Calu3 (cell line): ENCODE data around the gene KCNK4. TPM values are rescaled to one million over a fixed set of nuclear protein-coding genes. Genes with fewer than 3 reads are reported as not detected.
"Not testable (repeated sequence)": the region's sequence is repeated elsewhere in the genome, so short reads cannot be mapped to it uniquely, and the experiment has no call there.

Experiments used
- BruUV-seq: library from RNA; stranded (reverse); fragments of 400-500 nt; replicated peaks from 2 replicates; lab custom pipeline; 2021; lab: Mats Ljungman, UMichigan
- CTCF ChIA-PET: fragments of 300-600 bp; sonication (Branson Sonifier 250); formaldehyde crosslinking; loops from one replicate; lab custom pipeline; 2022; ENCODE audit warnings: antibody characterized with exemption; lab: Charles Lee
- DNase-seq: peaks from one replicate; pipeline ENCODE4 v3.0.0; 2022
- H3K27ac Mint-ChIP-seq: one replicate; pipeline ENCODE4 v1.8.0; 2022; ENCODE audit warnings: mixed read lengths; ENCODE audit not compliant: unreplicated experiment
- H3K27me3 Mint-ChIP-seq: one replicate; pipeline ENCODE4 v1.8.0; 2022; ENCODE audit warnings: mixed read lengths; ENCODE audit not compliant: unreplicated experiment
- H3K36me3 Mint-ChIP-seq: one replicate; pipeline ENCODE4 v1.8.0; 2022; ENCODE audit warnings: mild to moderate bottlenecking, moderate library complexity, mixed read lengths; ENCODE audit not compliant: insufficient read depth, unreplicated experiment
- H3K4me1 Mint-ChIP-seq: one replicate; pipeline ENCODE4 v1.8.0; 2022; ENCODE audit warnings: mild to moderate bottlenecking, low read depth, mixed read lengths; ENCODE audit not compliant: unreplicated experiment
- H3K4me3 Mint-ChIP-seq: one replicate; pipeline ENCODE4 v1.8.0; 2022; ENCODE audit warnings: mild to moderate bottlenecking, low read depth, moderate library complexity, mixed read lengths; ENCODE audit not compliant: unreplicated experiment
- H3K9me3 Mint-ChIP-seq: one replicate; pipeline ENCODE4 v1.8.0; 2022; ENCODE audit warnings: low read depth, mixed read lengths; ENCODE audit not compliant: unreplicated experiment
- intact Hi-C: fragments of 100-400 bp; cut with micrococcal nuclease; formaldehyde crosslinking; loops from one replicate; pipeline ENCODE4 v1.10.0; 2022; ENCODE audit not compliant: unreplicated experiment
- total RNA-seq: library from RNA; stranded (reverse); gene quantifications from 2 replicates; pipeline ENCODE4 v1.2.3, GENCODE V29; 2022
- TF ChIP-seq, protein P1 (sequence below): fragments of 200-600 bp; IDR thresholded peaks from one replicate; pipeline ENCODE4 v1.8.0; 2022; ENCODE audit warnings: antibody characterized with exemption; ENCODE audit not compliant: unreplicated experiment

The KCNK4 gene
- total RNA-seq, 1 experiment from 2014 or later = not detected

DNA sequence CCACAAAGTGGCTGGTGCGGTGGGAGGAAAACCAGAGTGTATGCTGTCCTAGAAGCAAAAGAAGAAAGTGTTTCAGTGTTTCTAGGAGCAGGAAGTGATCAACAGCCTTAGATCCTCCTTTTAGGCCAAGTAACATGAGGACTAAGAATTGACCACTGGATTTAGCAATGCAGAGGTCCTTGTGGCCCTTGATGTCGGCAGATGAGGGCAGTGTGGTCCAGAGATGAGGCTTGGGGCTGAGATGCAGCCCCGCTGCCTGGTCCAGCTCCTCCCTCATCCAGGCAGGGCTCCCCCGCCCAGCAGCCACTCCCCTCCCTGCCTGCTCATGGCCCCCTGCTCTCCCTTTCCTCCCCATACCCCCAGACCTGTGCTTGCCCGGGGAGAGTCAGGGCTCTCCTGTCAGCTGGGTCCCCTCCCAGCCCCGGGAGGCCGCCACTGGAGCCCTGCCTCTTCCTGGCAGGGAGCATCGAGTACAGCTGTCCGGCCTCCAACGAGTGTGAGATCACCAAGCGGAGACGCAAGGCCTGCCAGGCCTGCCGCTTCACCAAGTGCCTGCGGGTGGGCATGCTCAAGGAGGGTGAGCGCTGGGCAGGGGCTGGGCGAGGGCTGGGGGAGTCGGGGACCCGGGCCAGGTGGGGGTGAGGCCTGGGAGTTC lies 22.5 kb downstream of the KCNK4 start:
- Mint-ChIP-seq H3K4me3 (no peak overlapping the region), H3K4me1 (peaks cover 11% of the 10 kb centered on the region), H3K27ac (peak overlapping the region; percentile 28), H3K27me3 (no peaks in the 10 kb centered on the region), H3K36me3 (peaks cover 72% of the 10 kb centered on the region), H3K9me3 (no peaks in the 10 kb centered on the region)
- TF ChIP-seq, protein P1, sequence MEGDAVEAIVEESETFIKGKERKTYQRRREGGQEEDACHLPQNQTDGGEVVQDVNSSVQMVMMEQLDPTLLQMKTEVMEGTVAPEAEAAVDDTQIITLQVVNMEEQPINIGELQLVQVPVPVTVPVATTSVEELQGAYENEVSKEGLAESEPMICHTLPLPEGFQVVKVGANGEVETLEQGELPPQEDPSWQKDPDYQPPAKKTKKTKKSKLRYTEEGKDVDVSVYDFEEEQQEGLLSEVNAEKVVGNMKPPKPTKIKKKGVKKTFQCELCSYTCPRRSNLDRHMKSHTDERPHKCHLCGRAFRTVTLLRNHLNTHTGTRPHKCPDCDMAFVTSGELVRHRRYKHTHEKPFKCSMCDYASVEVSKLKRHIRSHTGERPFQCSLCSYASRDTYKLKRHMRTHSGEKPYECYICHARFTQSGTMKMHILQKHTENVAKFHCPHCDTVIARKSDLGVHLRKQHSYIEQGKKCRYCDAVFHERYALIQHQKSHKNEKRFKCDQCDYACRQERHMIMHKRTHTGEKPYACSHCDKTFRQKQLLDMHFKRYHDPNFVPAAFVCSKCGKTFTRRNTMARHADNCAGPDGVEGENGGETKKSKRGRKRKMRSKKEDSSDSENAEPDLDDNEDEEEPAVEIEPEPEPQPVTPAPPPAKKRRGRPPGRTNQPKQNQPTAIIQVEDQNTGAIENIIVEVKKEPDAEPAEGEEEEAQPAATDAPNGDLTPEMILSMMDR = no peak
- BruUV-seq = no TSS peak
- DNase-seq = no peak
- intact Hi-C loops = no loop called here
- CTCF ChIA-PET = no interaction called here

DNA sequence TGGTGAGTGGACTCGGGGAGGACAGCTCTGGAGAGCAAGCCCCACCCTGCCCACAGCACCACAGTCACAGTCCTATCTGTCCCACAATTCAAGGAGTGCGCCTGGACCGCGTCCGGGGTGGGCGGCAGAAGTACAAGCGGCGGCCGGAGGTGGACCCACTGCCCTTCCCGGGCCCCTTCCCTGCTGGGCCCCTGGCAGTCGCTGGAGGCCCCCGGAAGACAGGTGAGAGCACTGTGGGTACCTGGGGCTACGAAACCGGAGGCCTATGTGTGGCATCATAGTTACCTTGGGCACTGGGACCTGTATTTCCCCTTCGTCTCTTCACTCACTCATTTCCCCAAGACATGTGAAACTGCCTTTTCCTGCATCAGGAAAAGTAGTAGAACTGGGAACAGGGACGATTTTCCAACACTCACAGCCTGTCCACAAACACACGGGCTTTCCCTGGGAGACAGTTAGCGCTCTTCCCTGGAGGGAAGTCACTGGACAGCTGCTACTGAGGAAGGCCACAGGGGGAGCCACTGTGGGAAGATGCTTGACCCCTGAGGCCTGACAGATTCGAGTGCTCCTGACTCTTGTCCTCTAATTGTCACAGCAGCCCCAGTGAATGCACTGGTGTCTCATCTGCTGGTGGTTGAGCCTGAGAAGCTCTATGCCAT lies 23.2 kb downstream of the KCNK4 start:
- CTCF ChIA-PET = no interaction called here
- no peak for DNase-seq
- Mint-ChIP-seq H3K9me3 (no peaks in the 10 kb centered on the region), H3K4me1 (peaks cover 17% of the 10 kb centered on the region), H3K27ac (no peak overlapping the region), H3K4me3 (no peak overlapping the region), H3K27me3 (no peaks in the 10 kb centered on the region), H3K36me3 (peaks cover 73% of the 10 kb centered on the region)
- TF ChIP-seq, protein P1 = no peak
- intact Hi-C loops = no loop called here
- no TSS peak for BruUV-seq

DNA sequence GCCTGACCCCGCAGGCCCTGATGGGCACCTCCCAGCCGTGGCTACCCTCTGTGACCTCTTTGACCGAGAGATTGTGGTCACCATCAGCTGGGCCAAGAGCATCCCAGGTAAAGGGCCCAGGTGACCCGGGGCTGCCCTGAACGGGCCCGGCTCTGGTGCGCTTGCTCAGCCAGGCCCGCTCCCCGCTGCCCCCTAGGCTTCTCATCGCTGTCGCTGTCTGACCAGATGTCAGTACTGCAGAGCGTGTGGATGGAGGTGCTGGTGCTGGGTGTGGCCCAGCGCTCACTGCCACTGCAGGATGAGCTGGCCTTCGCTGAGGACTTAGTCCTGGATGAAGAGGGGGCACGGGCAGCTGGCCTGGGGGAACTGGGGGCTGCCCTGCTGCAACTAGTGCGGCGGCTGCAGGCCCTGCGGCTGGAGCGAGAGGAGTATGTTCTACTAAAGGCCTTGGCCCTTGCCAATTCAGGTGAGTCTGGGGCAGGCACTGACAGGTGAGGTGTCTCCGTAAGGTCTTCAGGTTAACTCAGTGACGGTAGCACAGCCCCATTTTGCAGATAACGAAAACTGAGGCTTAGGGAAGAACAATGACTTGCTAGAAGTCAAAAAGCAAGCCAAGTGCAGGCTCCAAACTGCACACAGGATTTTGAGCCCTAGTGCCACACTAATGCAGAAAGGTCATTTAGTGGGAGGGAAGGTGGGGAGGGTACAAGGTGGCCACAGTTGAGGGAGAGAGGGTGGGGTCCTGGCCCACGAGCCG lies 23.9 kb downstream of the KCNK4 start:
- Mint-ChIP-seq H3K9me3 (no peaks in the 10 kb centered on the region), H3K27ac (no peak overlapping the region), H3K4me1 (peaks cover 23% of the 10 kb centered on the region), H3K4me3 (no peak overlapping the region), H3K27me3 (no peaks in the 10 kb centered on the region), H3K36me3 (peaks cover 76% of the 10 kb centered on the region)
- TF ChIP-seq, protein P1 = no peak
- no TSS peak for BruUV-seq
- CTCF ChIA-PET = interaction anchor here (3.7 kb wide), 1 partner anchor 39 kb away, joined by 168 read pairs; no protein-coding TSS in a partner anchor
- intact Hi-C loops = no loop called here
- no peak for DNase-seq

DNA sequence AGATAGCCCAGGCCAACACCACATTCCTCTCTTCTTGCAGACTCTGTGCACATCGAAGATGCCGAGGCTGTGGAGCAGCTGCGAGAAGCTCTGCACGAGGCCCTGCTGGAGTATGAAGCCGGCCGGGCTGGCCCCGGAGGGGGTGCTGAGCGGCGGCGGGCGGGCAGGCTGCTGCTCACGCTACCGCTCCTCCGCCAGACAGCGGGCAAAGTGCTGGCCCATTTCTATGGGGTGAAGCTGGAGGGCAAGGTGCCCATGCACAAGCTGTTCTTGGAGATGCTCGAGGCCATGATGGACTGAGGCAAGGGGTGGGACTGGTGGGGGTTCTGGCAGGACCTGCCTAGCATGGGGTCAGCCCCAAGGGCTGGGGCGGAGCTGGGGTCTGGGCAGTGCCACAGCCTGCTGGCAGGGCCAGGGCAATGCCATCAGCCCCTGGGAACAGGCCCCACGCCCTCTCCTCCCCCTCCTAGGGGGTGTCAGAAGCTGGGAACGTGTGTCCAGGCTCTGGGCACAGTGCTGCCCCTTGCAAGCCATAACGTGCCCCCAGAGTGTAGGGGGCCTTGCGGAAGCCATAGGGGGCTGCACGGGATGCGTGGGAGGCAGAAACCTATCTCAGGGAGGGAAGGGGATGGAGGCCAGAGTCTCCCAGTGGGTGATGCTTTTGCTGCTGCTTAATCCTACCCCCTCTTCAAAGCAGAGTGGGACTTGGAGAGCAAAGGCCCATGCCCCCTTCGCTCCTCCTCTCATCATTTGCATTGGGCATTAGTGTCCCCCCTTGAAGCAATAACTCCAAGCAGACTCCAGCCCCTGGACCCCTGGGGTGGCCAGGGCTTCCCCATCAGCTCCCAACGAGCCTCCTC lies 24.8 kb downstream of the KCNK4 start:
- peaks cover 32% of the 10 kb centered on the region for H3K4me1 Mint-ChIP-seq
- H3K9me3 Mint-ChIP-seq, DNase-seq, intact Hi-C loops, BruUV-seq, H3K27me3 Mint-ChIP-seq: not testable (repeated sequence)
- CTCF ChIA-PET = interaction anchor here (2.2 to 3.7 kb wide), 3 partner anchors 11 to 42 kb away, joined by 16 to 168 read pairs (median 16); partner anchors contain the start of gene ESRRA
- peak overlapping the region; percentile 99 for H3K27ac Mint-ChIP-seq
- H3K36me3 Mint-ChIP-seq = peaks cover 82% of the 10 kb centered on the region
- H3K4me3 Mint-ChIP-seq = peak overlapping the region; percentile 98
